ENCODE data around the gene AMY2B.
"Not testable (repeated sequence)": the region's sequence is repeated elsewhere in the genome, so short reads cannot be mapped to it uniquely, and the experiment has no call there.

Gene AMY2B

GRCh38 chr1:103571289-103571688 is at the start of gene AMY2B:
Gene AMY2B, plus strand, starts transcription at chr1:103571589. Its CDS starts 14 bp downstream, at chr1:103571603.
- H3K27me3 ChIP-seq (ENCODE audit: low read depth, low read length); H3K4me2 ChIP-seq (ENCODE audit: low read length); H3K9ac ChIP-seq (ENCODE audit: low read length); H3K27ac ChIP-seq (ENCODE audit: low read length); H3K9me3 ChIP-seq (ENCODE audit: insufficient read depth, low read length); H3K4me1 ChIP-seq (ENCODE audit: low read length); H3K36me3 ChIP-seq (replicated peaks; ENCODE audit: low read depth, low read length); H3K79me2 ChIP-seq (ENCODE audit: low read length); H3K4me3 ChIP-seq (ENCODE audit: low read length); H2AFZ ChIP-seq (ENCODE audit: low read depth, low read length); H4K20me1 ChIP-seq (ENCODE audit: insufficient read depth, low read length): not testable (repeated sequence)

DNA sequence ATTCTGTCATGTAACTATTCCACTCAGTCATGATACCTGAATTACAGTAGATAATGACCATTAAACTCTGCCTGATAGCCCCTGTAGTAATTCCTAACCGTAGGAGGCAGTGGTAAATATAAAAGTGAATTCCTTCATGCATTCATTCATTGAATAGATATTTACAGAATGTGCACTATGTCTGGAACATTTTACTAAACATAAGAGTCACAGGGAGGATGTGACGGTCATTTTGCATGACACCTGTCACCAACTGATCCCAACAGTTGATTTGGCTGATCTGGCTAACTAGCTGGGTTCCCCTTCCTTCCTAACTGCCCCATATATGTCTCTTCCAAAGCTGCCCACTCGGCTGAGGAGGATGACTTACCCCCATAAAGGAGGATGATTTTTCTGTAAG is 48.0 kb upstream of the AMY2B start:
- Histone ChIP-seq H3K4me1 (ENCODE audit: low read length) (peaks cover 14% of the 10 kb centered on the region; the same call in 1 of the 2 replicates), H3K27ac (ENCODE audit: low read length) (no peak overlapping the region), H3K4me3 (ENCODE audit: low read length) (no peak overlapping the region), H3K9ac (ENCODE audit: low read length) (no peak overlapping the region), H3K36me3 (replicated peaks; ENCODE audit: low read depth, low read length) (peaks cover 12% of the 10 kb centered on the region), H3K9me3 (ENCODE audit: insufficient read depth, low read length) (no peaks in the 10 kb centered on the region), H2AFZ (ENCODE audit: low read depth, low read length) (no peak overlapping the region), H4K20me1 (ENCODE audit: insufficient read depth, low read length) (peaks cover 17% of the 10 kb centered on the region; the same call in 1 of the 2 replicates), H3K4me2 (ENCODE audit: low read length) (no peak overlapping the region), H3K79me2 (ENCODE audit: low read length) (peaks cover 25% of the 10 kb centered on the region), H3K27me3 (ENCODE audit: low read depth, low read length) (no peaks in the 10 kb centered on the region)
- TF ChIP-seq EZH2phosphoT487 (IDR thresholded peaks at IDR 0.05; ENCODE audit: low read depth) = no peak
- no peak for TF ChIP-seq CTCF (IDR thresholded peaks at IDR 0.05; ENCODE audit: low read depth, low read length)

GRCh38 chr1:103525114-103525606 is 46.2 kb upstream of the AMY2B start:
- Histone ChIP-seq H3K27me3 (ENCODE audit: low read depth, low read length) (no peaks in the 10 kb centered on the region), H3K4me2 (ENCODE audit: low read length) (peak overlapping the region; percentile 95), H3K9ac (ENCODE audit: low read length) (peak overlapping the region; percentile 65), H4K20me1 (ENCODE audit: insufficient read depth, low read length) (peaks cover 21% of the 10 kb centered on the region; the same call in 1 of the 2 replicates), H3K4me3 (ENCODE audit: low read length) (peak overlapping the region; percentile 87), H3K36me3 (replicated peaks; ENCODE audit: low read depth, low read length) (peaks cover 26% of the 10 kb centered on the region), H3K27ac (ENCODE audit: low read length) (no peak overlapping the region), H3K79me2 (ENCODE audit: low read length) (peaks cover 43% of the 10 kb centered on the region), H2AFZ (ENCODE audit: low read depth, low read length) (peak overlapping the region; percentile 83; the same call in 1 of the 2 replicates), H3K4me1 (ENCODE audit: low read length) (peaks cover 14% of the 10 kb centered on the region; the same call in 1 of the 2 replicates), H3K9me3 (ENCODE audit: insufficient read depth, low read length) (no peaks in the 10 kb centered on the region)
- TF ChIP-seq CTCF (IDR thresholded peaks at IDR 0.05; ENCODE audit: low read depth, low read length) = no peak
- TF ChIP-seq EZH2phosphoT487 (IDR thresholded peaks at IDR 0.05; ENCODE audit: low read depth) = no peak

DNA sequence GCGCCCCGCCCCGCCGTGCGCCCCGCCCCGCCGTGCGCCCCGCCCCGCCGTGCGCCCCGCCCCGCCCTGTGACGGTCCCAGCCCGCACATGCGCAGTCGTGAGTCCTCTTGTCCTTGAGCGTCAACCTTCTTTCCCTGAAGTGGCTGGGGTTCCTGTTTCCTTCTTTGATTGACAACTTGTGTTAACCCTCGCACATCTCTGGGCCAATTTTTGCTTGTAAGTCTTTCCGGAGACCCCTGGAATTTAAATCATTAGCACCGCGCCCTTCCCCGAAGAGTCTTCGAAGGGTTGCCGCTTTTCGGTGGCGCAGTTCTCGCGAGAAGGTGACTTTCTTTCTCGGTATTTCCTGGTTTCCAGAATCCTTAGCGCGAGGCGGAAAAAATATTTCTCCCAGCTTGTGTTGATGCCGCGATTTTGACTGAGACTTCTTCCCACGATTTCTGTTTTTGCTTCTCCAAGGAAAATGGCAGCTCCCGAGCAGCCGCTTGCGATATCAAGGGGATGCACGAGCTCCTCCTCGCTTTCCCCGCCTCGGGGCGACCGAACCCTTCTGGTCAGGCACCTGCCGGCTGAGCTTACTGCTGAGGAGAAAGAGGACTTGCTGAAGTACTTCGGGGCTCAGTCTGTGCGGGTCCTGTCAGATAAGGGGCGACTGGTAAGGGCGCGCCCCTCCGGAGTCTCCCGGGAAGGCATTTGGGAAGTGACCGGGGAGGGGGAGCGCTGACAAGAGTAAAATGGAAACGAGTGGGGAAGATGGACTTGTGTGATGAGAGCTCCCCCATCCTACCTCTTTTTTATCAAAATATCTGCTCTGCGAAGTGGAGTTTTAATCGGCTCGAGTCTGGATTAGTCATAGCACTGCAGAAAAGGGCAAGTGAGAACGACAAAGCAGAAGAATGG is 45.5 kb upstream of the AMY2B start, which contains the start of gene RNPC3:
RNPC3 (plus strand) TSS at position 93 of the 901 bp plus-strand sequence; CDS start at position 465, 372 bp downstream.
- peak; percentile 13; the same call in 1 of the 2 replicates for TF ChIP-seq CTCF (IDR thresholded peaks at IDR 0.05; ENCODE audit: low read depth, low read length)
- no peak for TF ChIP-seq EZH2phosphoT487 (IDR thresholded peaks at IDR 0.05; ENCODE audit: low read depth)
- Histone ChIP-seq H3K9me3 (ENCODE audit: insufficient read depth, low read length) (no peaks in the 10 kb centered on the region), H3K4me3 (ENCODE audit: low read length) (peak within 1 kb of the TSS; percentile 87), H3K9ac (ENCODE audit: low read length) (peak within 1 kb of the TSS; percentile 92), H2AFZ (ENCODE audit: low read depth, low read length) (peak within 1 kb of the TSS; percentile 84; the same call in 1 of the 2 replicates), H4K20me1 (ENCODE audit: insufficient read depth, low read length) (peaks cover 21% of the 10 kb centered on the region), H3K36me3 (replicated peaks; ENCODE audit: low read depth, low read length) (peaks cover 33% of the 10 kb centered on the region), H3K27me3 (ENCODE audit: low read depth, low read length) (no peaks in the 10 kb centered on the region), H3K4me1 (ENCODE audit: low read length) (peaks cover 14% of the 10 kb centered on the region; the same call in 1 of the 2 replicates), H3K27ac (ENCODE audit: low read length) (peak within 1 kb of the TSS; percentile 96), H3K79me2 (ENCODE audit: low read length) (peaks cover 50% of the 10 kb centered on the region), H3K4me2 (ENCODE audit: low read length) (peak within 1 kb of the TSS; percentile 95)

All from OCI-LY3 (cell line).